KMS-11 (cell line): Measurements from ENCODE around the gene KISS1.

Source experiments
- H2AFZ ChIP-seq: fragments of 200-600 bp; sonication (generic); 2 replicates; pipeline ENCODE4 v1.6.1; 2016; ENCODE audit warnings: antibody characterized with exemption, mixed run types, low read depth
- H3K27ac ChIP-seq: fragments of 200-600 bp; sonication (generic); 2 replicates; pipeline ENCODE4 v1.6.1; 2016; ENCODE audit warnings: mild to moderate bottlenecking, mixed run types
- H3K27me3 ChIP-seq: fragments of 200-600 bp; sonication (generic); 2 replicates; pipeline ENCODE4 v1.6.1; 2017; ENCODE audit warnings: mild to moderate bottlenecking, low read depth, mixed run types, moderate library complexity; ENCODE audit not compliant: insufficient read depth
- H3K36me3 ChIP-seq: fragments of 200-600 bp; sonication (generic); 2 replicates; pipeline ENCODE4 v1.6.1; 2017; ENCODE audit warnings: mild to moderate bottlenecking, mixed run types; ENCODE audit not compliant: insufficient read depth
- H3K4me1 ChIP-seq: fragments of 200-600 bp; sonication (generic); 2 replicates; pipeline ENCODE4 v1.6.1; 2016; ENCODE audit warnings: mild to moderate bottlenecking, low read depth, mixed run types; ENCODE audit not compliant: poor library complexity, severe bottlenecking
- H3K4me2 ChIP-seq: fragments of 200-600 bp; sonication (generic); 2 replicates; pipeline ENCODE4 v1.7.0; 2016; ENCODE audit warnings: mild to moderate bottlenecking, mixed run types
- H3K4me3 ChIP-seq: fragments of 200-600 bp; sonication (generic); IDR thresholded peaks from 2 replicates; pipeline ENCODE4 v1.6.1; 2017; ENCODE audit warnings: low read depth, low read length, mixed read lengths; ENCODE audit not compliant: insufficient read depth
- H3K79me2 ChIP-seq: fragments of 200-600 bp; sonication (generic); 2 replicates; pipeline ENCODE4 v1.6.1; 2016; ENCODE audit warnings: low read depth, mixed run types; ENCODE audit not compliant: insufficient read depth
- H3K9ac ChIP-seq: fragments of 200-600 bp; sonication (generic); 2 replicates; pipeline ENCODE4 v1.6.1; 2016; ENCODE audit warnings: mild to moderate bottlenecking, mixed run types
- H4K20me1 ChIP-seq: fragments of 200-600 bp; sonication (generic); 2 replicates; pipeline ENCODE4 v1.6.1; 2016; ENCODE audit warnings: mild to moderate bottlenecking, mixed run types; ENCODE audit not compliant: insufficient read depth
- CTCF ChIP-seq: fragments of 200-600 bp; sonication (generic); conservative IDR thresholded peaks from 2 replicates; pipeline ENCODE4 v1.6.1; 2017; ENCODE audit warnings: low read depth, mild to moderate bottlenecking, antibody characterized with exemption, low read length, moderate library complexity, mixed read lengths

Gene KISS1, protein sequence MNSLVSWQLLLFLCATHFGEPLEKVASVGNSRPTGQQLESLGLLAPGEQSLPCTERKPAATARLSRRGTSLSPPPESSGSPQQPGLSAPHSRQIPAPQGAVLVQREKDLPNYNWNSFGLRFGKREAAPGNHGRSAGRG

GRCh38 chr1:204196068-204196795, at the start of gene KISS1:
KISS1 (minus strand) TSS chr1:204196491; CDS start chr1:204192876, 3,615 bp downstream.
- H3K4me1 ChIP-seq: no peaks in the 10 kb centered on the region
- no peak within 1 kb of the TSS for H3K9ac ChIP-seq
- no peaks in the 10 kb centered on the region for H3K79me2 ChIP-seq
- no peak within 1 kb of the TSS for H3K4me2 ChIP-seq
- no peak within 1 kb of the TSS for H3K4me3 ChIP-seq
- H4K20me1 ChIP-seq: no peaks in the 10 kb centered on the region; the same call in 1 of the 2 replicates
- peaks cover 4% of the 10 kb centered on the region; the same call in 1 of the 2 replicates for H3K27me3 ChIP-seq
- no peak for TF ChIP-seq CTCF
- no peaks in the 10 kb centered on the region for H3K36me3 ChIP-seq
- H3K27ac ChIP-seq: no peak within 1 kb of the TSS
- H2AFZ ChIP-seq: no peak within 1 kb of the TSS

DNA sequence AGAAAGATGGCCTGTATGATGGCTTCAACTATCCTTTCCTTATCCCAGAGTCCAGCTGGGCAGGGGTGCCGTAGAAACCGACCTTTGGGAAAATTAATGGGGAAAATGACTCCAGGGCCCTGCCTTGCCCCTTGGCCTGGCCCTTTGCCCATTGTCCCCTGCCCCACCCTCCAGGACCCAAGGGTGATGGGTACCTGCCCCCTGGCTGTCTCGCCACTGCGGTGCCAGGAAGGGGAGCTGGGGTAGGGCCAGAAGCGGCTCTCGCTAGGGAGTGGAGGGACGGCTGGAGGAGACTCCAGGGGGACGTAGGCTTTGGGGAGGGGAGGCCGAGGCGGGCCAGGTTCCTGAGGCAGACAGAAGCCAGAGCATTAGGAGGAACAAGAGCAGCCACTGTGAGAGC, 46.6 kb upstream of the KISS1 start:
- Histone ChIP-seq H3K4me3 (no peak overlapping the region), H3K36me3 (no peaks in the 10 kb centered on the region), H3K4me1 (no peaks in the 10 kb centered on the region), H2AFZ (no peak overlapping the region), H4K20me1 (no peaks in the 10 kb centered on the region), H3K27ac (no peak overlapping the region), H3K9ac (no peak overlapping the region), H3K4me2 (no peak overlapping the region), H3K27me3 (peaks cover 6% of the 10 kb centered on the region; the same call in 1 of the 2 replicates), H3K79me2 (no peaks in the 10 kb centered on the region)
- TF ChIP-seq CTCF: no peak

DNA sequence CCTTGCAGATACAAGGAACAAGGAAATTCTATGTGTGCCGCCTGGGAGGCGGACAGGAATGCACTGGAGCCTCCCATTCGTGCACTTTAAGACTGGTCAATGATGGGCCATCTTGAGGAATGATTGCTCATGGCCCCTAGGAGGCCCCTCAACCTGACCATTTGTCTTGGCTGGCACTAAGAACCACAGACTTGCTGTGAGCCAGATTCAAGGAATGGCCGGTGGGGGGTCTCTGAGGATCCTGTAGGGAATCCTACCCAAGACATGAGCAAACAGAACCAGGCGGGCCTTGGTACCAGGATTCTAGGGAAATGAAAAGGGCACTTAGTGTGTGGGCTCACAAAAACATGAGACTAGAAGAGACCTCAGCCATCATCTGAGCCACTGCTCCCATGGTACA, 45.6 kb upstream of the KISS1 start:
- no peaks in the 10 kb centered on the region for H3K4me1 ChIP-seq
- H3K79me2 ChIP-seq: no peaks in the 10 kb centered on the region
- no peaks in the 10 kb centered on the region for H3K36me3 ChIP-seq
- no peak overlapping the region for H3K4me2 ChIP-seq
- no peak overlapping the region for H3K4me3 ChIP-seq
- H3K27me3 ChIP-seq: peaks cover 6% of the 10 kb centered on the region; the same call in 1 of the 2 replicates
- no peak overlapping the region for H3K27ac ChIP-seq
- TF ChIP-seq CTCF: no peak
- H2AFZ ChIP-seq: no peak overlapping the region
- no peak overlapping the region for H3K9ac ChIP-seq
- no peaks in the 10 kb centered on the region for H4K20me1 ChIP-seq

DNA sequence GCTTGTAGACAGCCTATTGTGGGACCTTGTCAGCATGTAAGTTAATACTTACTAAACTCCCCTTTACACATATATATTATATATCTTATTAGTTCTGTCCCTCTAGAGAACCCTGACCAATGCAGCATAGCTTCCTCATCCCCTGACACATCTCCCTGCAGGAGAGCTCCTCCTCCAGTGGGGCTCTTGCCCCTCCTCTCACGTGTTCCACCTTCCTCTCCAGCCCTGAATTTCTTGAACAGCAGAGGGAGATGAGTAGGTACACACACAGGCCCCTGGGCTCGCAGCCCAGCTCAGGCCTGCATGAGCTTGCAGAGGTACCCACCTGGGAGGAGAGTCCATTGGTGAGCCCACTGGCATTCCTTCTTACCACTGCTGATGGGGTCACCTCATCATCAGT, 44.8 kb upstream of the KISS1 start:
- no peak for TF ChIP-seq CTCF
- Histone ChIP-seq H3K4me1 (no peaks in the 10 kb centered on the region), H2AFZ (no peak overlapping the region), H3K79me2 (no peaks in the 10 kb centered on the region), H3K4me3 (no peak overlapping the region), H3K27me3 (peaks cover 6% of the 10 kb centered on the region; the same call in 1 of the 2 replicates), H3K27ac (no peak overlapping the region), H3K36me3 (no peaks in the 10 kb centered on the region), H3K9ac (no peak overlapping the region), H3K4me2 (no peak overlapping the region), H4K20me1 (no peaks in the 10 kb centered on the region)
